Measurements from ENCODE around the gene MRPL12.
A peak's percentile ranks its signal among the peaks of the same experiment; 100 is the strongest.

Gene MRPL12

GRCh38 chr17:81741594-81742452, 38.7 kb downstream of the MRPL12 start:
- TF ChIP-seq, protein P1, sequence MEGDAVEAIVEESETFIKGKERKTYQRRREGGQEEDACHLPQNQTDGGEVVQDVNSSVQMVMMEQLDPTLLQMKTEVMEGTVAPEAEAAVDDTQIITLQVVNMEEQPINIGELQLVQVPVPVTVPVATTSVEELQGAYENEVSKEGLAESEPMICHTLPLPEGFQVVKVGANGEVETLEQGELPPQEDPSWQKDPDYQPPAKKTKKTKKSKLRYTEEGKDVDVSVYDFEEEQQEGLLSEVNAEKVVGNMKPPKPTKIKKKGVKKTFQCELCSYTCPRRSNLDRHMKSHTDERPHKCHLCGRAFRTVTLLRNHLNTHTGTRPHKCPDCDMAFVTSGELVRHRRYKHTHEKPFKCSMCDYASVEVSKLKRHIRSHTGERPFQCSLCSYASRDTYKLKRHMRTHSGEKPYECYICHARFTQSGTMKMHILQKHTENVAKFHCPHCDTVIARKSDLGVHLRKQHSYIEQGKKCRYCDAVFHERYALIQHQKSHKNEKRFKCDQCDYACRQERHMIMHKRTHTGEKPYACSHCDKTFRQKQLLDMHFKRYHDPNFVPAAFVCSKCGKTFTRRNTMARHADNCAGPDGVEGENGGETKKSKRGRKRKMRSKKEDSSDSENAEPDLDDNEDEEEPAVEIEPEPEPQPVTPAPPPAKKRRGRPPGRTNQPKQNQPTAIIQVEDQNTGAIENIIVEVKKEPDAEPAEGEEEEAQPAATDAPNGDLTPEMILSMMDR (IDR thresholded peaks at IDR 0.05; ENCODE audit: low read length, missing control alignments): no peak
- DNase-seq (ENCODE audit: low read depth): peak; percentile 11
- no peak overlapping the region for H3K4me3 ChIP-seq (replicated peaks; ENCODE audit: low read depth, low read length)
